Measurements from ENCODE around the gene PDE4B.

GRCh38 chr1:66073388-66073787 lies 280.7 kb downstream of the PDE4B start:
- TF ChIP-seq CTCF (IDR thresholded peaks at IDR 0.05; ENCODE audit: insufficient read depth, low read depth, low read length) (no peak), EZH2 (IDR thresholded peaks at IDR 0.05; ENCODE audit: insufficient read depth, low read length) (no peak)
